NCI-H510A (cell line): ENCODE measurements around the gene MAGI1.
"Not testable (repeated sequence)": the region's sequence is repeated elsewhere in the genome, so short reads cannot be mapped to it uniquely, and the experiment has no call there.

ENCODE experiments used
- DNase-seq: peaks from one replicate; lab custom pipeline; 2025; lab: John Stamatoyannopoulos, UW

The MAGI1 gene

DNA sequence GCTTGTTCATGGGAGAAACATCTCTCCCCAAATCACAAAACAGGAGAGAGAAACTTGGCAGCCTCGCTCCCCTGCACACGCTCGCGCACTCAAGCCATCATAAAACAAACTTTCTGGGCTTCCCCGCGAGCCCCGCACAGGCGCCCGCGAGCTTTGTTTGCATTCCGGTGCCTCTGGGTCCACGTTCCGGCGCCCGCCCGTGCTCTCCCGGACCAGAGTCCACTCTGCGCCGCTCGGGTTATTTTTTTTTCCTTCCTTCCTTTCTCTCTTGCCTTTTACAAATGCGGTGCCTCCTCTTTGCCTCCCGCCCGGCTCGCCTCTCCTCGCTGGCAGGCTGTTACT is 363 bp downstream of the MAGI1 start:
- no peak for DNase-seq

DNA sequence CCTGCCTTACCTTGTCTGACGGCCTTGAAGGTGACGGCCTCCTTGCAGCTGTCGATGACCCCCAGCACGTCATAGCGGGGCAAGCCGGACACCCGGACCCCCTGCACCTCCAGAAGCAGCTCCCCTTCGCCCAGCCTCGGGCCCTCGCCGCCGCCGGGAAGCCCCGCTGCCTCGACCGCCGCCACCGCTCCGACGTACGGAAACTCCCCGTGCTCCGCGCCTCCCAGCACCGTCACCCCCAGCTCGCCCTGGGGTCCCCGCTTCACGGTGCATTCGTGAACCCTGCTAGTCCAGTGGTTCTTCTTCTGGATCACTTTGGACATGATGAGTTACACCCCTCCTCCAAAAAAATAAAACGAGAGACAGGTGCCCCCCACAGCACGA is 740 bp downstream of the MAGI1 start:
- DNase-seq = no peak

DNA sequence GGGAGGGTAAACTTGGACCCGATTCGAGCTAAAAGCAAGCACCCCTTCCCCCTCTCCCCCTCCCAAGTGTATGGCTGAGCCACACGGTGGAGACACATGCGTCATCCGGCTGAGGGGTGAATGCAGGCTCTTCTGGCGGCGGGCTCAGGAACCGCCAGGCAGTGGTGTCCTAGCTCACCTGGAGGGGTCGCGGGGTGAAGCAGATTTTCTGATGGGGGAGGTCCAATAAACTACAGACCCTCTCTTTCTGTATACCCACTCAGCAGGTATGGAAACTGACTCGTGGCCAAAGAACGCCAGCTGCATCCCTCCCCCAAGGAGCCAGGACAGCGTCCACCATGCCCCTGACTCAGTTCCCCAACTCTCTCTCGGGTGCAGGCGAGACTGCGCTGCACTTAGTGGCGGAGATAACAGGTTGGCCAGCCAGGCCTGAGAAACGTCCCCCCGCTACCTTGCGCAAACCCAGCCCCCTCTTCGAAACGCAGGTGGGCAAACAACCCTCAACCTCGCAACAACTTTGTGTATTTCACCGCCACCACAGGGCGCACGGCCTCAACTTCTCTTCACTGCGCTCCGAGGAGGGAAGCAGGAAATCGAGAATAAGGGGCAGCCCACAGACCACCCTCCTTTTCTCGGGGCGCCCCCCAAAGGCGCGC is 1.3 kb downstream of the MAGI1 start:
- DNase-seq = peak; percentile 14

DNA sequence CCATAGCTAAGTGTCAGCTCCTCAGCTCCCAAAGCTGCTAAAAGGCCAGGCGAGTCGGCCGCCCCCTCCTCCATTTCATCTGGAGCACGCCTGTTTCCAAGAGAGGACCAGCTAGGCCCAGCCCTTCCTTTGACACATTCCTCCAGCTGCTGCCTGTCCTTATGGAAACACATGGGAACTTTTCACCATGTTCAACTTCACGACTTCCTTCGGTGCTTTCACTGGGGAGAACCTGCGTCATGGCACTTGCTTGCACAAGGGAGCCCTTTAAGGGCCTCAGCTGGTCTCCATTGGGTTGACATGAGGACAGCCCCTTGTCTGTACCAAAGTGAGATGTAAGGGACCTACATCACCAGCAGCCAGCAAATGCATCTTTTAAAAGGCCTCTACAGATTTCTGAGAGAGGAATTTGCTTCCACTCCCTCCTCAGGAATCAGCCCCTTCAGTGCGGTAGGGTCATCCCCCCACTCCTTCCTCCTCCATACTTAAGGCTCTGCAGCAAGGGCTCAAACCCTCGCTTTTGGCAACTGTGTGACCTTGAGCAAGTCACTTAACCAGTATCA is 2.1 kb downstream of the MAGI1 start:
- no peak for DNase-seq

DNA sequence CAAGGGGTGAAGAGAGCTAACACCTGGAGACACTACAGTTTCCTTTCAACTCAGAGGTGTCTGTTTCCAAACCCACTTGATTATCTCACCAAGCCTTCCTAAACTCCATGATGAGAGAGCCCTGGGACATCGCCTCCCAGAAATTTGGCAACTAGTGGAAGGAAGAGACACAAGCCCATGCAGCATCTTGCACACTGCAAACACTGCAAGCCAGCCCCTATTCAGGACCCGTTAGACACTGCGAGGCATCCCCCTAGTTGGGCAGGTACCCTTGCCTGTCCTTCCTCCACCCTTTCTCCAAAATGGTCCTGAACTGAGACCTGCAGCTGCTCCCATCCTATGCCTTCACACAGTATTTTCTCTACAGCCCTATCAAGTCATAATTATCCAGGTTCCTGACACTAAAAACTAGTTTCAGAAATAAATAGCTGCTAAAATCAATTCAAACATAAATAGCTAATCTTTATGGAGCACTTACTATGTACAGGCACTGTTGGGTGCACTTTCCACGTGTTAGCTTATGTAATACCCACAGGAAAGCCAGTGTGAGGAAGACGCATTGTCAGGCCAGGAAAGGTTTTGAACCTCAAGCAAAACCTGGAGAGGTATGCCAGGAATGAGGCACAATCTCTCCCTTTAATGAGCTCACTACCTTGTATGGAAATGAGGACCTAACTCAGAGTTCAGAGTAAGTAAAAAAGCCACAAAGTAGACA is 2.8 kb downstream of the MAGI1 start:
- no peak for DNase-seq

DNA sequence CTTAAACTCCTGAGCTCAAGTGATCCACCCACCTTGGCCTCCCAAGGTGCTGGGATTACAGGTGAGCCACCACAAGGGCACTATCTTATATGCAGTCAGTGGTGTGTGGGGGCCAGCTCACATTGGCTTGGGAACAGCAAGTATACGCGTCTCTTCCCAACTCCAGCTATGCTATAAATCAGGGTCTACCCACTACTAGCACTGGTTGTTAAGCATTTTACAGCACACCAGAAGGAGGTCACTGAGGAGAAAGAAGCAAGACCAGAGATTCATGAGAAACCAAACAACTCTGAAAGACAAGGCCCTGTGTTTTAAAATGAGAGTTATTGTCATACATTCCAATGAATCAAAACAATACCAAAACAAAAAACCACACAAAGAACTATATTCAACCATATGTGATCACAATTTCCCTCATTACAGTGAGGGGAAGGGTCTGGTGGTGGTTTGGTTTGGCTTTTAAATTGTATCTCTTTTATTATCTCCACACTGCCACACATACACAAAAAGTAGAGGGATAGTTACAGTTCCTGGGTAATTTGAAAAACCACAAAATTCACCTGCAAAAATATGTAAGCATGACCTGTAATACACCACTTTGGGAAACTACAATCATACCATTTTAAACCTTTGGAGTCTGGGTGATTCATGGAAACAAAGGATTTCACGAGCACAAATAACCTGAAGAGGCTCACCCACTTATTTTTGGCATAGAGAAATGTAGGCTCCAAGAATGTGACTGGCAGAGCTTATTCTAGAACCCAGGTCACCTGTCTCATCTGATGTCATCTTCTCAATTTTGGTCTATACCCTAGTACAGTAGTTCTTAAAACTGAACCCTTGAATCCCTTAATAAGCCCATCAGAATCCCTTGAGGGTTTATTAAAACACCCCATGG is 5.2 kb downstream of the MAGI1 start:
- no peak for DNase-seq

DNA sequence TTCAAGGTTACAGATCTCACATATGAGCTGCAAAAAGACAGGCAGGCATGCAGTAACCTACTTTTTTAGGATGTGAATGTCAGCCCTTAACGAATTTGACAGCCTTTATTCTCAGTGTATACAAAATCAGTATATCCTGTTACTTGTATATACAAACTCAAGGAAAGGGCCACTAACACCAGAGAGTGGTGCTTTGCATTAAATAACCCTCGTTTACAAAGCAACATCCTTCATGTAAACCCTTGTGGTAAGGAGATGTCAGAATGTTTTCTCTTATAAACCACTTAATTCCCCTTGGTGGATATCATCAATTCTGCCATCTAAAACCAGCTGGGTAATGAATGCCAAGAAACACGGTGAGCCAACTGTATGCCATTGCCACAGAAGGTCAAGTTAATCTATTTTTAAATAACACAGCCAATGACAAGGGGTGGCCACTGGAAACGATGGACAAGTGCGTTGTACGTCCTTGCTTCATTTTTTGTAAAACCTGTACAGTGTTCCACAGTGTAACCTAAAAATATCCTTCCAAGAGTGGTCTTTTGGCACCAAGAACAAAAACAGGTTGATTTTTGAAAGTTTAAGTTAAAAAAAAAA is 7.5 kb downstream of the MAGI1 start:
- no peak for DNase-seq

DNA sequence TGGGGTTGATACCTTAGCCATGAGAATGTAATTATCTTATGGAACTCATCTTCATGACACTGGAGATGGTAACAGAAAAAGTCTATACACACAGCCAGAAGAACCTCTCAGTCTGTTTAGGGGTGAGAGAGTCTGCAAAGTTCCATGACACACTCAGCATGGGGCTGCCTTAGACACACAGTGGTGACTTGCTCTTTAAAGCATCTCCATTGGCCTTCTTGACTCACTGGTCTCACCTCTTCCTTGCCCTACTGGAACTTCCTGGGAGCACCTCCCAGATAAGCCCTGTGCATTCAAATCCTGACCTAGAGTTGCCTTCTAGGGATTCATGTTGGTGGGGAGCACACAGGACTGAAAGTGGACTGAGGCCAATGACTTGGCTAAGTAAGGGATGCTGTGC is 9.3 kb downstream of the MAGI1 start:
- DNase-seq = no peak

DNA sequence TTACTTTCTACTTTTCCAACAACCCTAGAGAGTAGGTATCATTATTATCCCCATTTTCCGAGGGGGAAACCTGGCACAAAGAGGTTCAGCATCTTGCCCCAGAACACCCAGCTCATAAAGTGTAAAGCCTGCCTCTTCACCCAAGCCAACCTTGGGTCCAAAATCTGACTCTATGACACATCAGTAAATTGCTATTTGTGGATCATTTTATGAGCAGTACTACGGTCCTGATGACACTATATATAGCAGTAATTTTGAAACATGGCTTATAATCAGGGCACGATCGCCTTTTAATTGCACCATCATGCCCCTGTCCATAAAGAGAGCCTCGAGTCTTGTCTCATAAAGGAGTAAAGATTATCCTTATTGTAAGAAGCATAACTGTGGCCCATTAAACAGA is 9.7 kb downstream of the MAGI1 start:
- no peak for DNase-seq

DNA sequence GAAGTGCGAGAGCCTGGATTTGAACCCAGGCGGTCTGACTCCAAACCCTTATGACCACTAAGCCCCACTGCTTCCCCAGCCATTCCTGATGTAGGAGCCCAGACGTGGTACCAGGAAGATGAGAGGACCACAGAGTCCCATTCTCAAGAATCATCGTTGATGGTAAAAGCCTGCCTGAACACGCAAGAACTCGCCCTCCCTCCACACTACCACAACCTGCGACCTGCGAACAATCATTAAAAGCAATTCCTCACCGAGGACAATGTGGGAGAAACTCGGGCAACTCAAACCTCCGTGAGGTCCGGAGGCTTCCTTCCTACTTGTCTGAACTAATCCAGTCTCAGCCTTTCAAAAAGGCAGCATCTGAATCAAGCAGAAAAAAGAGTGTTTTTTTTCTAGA is 10.3 kb downstream of the MAGI1 start:
- no peak for DNase-seq

DNA sequence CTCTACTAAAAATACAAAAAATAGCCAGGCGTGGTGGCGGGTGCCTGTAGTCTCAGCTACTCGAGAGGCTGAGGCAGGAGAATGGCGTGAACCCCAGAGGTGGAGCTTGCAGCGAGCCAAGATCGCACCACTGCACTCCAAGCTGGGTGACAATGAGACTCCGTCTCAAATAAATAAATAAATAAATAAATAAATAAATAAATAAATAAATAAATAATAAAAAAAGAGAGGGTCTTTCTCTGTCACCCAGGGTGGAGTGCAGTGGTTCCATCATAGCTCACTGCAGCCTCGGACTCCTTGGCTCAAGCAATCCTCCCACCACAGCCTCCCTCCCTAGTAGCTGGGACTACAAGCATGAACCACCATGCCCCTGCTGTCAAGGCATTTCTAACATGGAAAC is 11.6 kb downstream of the MAGI1 start:
- DNase-seq = not testable (repeated sequence)

DNA sequence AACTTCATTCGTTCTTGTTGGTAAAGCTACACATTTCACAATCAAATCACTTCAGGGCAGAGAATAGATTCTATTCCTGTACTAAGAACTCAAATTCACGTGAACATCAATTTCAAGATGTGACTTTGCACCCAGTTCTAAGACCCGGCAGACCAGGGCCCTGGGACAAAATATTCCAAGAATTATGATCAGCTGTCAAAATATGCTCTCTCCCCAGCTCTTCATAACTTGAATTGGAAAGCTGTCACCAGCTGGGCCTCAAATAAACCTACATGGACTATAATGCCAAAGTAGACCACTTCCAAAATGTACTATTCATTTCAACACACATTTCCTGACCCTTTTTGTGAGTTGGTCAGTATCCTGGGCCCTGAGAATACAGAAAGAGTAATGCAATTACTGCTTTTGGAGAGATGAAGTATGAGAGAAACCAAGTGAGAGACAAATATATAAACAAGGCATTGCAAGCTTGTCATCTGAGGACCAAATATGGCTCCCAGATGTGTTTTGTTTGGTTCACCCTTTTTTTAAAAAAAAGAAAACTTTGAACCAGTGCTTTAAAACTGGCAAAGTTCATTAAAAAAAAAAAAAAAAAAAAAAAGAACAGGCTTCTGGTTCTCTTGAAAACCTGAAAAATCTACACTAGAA is 14.9 kb downstream of the MAGI1 start:
- DNase-seq = no peak

DNA sequence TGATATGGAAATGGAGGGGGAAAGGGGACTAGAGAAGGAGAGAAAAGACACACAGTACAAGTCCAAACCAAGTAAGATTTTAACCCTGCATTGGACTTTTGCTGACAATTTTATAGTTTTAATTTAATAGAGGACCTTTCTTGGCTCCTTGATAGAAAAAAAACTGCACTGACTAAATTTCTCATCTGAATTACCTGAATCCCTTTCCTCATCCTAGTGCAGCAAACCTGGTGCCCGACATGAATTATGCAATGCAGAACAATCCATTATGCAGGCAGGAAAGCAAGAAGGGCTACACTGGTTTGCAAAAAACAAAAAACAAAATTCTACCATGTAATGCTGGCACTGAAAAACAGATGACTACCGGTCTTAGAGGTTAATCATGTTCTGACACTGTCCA is 15.5 kb downstream of the MAGI1 start:
- no peak for DNase-seq

DNA sequence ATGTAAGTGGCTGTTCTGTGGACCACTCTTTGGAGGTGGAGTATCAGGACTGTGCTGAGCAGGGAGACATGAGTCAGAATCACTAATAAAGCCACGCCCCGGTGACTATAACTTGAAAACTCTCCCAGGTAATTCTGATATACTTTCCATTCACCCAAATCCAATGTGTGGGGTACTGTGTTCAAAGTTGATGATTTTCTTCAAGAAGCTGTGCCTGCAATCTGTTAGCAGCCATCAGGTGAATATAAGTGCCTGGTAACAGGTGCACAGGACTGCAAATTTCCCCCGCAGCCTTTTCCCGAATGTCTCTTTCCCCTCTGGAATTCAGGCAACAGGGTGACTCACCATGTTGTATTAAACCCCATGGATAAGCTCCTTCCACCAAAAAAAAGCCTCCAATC is 17.0 kb downstream of the MAGI1 start:
- DNase-seq = no peak

DNA sequence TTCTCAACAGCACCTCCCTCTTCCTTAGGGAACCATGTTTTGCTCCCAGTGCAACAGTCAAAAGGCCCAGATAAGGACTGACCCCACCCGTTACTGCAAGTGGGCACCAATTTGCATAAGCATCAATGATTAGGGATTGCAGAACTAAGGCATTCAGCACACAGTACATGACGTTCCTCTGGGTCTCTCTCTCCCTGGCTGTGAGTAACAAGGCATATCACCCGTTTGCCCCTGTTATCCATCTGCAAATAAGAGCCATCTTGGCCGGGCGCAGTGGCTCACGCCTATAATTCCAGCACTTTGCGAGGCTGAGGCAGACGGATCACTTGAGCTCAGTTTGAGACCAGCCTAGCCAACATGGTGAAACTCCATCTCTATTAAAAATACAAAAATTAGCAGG is 18.8 kb downstream of the MAGI1 start:
- no peak for DNase-seq

DNA sequence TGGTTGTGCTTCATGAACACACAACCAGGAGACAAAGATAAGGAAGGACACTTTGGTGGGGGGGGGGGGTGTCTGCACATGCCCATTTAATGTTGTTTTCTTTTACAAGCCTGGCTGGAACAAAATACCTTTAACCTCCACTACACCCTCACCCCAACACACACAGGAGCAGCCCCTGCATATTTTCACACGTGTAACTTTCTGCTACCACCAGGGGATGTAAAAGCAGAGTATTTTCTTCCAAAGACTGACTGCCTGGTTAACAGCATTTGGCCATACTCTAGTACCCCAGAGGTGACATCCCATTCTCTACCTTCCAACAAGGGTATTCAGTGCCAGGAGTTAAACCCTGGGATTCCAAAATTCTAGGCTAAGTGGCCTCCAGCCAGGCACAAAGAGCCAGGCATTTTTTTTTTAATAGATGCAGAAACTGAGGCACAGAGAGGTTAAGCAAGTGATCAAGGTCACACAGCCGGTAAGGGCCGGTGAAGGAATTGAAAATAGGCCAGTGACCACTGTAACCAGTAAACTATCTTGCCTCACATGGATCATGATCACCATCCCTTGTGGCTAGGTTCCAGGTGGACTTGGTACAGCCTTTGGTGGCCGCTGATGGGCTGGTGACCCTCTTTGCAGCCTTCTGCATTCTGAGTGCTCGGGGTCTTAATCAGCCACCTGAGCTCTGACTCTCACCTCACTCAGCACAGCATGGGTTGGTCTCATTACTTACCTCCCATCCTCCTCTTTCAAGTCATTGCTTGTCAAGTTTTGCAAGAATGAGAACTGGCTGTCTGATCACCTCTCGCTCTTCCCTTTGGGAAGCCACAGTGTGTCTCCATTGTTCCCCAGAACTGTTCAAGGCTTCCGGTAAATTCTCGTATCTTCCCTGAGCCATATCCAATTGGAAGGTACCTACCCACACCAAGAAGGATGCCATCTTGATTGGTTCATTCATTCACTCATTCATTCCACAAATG is 20.4 kb downstream of the MAGI1 start:
- DNase-seq = no peak

DNA sequence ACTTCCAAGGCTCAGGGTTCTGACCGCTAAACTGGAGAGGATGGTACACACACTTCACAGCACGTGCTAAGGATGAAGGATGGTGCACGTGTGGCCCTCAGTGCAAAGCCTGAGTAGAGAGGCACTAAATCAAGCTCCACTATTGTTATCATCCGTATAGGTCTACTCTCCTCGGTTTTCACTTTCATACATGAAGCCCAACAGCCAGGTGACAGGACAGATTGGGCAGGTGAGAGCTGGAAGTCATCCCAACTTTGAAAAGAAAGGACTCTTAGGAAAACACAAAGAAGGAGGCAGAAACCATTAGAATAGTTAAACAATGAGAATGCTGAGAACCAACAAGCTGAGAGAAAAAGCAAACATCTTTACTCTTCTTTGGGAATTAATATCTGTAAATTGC is 21.1 kb downstream of the MAGI1 start:
- DNase-seq = peak; percentile 30

DNA sequence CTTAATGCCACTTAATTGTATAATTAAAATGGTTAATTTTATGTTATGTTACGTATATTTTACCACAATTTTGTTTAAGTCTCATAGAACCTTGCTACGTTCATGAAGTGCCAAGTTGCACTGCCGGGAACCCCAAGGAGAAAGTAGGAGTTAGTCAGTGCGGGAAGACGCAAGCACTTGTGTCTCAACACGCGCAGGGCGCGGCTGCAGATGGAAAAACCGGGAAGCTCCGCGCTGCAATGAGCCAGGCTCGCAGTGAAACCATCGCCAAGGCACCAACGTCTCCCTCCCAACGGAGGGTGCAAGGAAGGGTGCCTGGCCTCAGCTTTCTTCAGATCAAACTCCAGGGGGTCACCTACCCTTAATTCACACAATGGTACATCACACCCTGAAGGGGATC is 21.6 kb downstream of the MAGI1 start:
- DNase-seq = no peak

DNA sequence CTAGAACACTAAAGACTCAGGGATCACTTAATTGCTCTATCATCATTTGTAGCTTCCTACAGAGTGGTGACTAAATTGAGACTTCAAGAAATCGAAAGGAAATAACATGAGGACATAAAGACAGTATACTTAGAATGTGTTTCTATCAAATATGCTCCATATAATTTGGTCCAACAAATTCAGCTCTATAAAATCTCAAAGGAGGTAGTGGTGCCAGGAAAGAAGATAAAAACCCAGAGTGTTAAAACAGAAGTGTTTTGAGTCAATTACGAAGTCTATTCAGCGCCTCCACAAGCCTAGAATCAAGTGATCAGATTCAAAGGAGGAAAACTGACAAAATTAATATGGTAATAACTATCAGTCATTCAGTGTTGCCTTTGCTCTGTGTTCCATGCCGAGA is 22.9 kb downstream of the MAGI1 start:
- DNase-seq = no peak

DNA sequence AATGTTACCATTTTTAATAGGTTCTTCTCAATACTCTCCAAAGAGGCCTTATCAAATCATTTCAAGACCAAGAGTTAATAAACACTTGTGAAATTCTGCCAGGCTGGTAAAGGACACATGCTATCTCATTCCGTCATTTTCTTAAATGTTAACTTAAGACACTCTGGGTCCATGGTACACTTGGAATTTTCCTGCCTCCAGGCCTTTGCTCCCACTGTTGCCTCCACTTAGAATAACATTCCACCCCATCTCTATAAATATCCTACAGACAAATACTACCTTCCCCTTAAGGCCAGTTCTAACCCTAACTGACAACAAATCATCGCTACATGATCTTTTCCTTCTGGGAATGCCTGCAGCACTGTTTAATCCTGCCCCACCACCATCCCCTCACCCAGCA is 24.1 kb downstream of the MAGI1 start:
- no peak for DNase-seq

DNA sequence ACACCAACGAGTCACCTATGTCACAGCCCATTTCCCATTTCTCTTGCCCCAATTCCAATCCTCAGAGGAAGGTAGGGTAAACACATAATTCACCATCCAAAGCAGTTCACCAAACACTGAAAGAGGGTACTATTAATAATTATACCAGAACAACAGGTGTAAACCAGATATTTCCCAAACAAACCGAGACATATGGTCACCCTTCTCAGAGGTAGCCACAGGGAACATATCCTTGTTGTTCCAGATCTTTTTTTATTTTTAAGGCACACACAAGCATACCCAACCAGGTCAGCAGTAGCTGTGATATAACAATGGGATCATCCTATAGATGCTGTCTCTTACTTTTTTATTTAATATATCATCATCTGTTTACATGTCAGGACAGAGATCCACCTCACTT is 24.7 kb downstream of the MAGI1 start:
- no peak for DNase-seq
